ENCODE results near the gene OR51B2.

Gene OR51B2

DNA sequence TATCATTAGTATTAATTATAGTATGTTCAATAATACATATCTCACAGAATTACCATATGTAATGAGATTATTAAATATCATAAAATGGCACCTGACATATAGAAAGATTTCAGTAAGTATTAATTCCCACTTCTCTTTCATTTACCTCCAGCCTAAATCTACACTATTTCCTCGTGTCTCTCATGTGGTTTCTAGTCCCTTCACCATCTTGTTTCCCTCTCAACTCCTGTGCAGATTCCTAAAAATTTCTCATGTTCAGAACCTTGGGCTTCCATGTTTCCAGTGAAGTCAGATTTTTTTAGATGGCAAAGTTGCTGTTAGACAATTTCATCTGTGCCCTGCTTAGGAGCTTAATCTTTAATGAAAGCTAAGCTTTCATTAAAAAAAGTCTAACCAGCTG, 40.2 kb downstream of the OR51B2 start:
- TF ChIP-seq, protein P1, sequence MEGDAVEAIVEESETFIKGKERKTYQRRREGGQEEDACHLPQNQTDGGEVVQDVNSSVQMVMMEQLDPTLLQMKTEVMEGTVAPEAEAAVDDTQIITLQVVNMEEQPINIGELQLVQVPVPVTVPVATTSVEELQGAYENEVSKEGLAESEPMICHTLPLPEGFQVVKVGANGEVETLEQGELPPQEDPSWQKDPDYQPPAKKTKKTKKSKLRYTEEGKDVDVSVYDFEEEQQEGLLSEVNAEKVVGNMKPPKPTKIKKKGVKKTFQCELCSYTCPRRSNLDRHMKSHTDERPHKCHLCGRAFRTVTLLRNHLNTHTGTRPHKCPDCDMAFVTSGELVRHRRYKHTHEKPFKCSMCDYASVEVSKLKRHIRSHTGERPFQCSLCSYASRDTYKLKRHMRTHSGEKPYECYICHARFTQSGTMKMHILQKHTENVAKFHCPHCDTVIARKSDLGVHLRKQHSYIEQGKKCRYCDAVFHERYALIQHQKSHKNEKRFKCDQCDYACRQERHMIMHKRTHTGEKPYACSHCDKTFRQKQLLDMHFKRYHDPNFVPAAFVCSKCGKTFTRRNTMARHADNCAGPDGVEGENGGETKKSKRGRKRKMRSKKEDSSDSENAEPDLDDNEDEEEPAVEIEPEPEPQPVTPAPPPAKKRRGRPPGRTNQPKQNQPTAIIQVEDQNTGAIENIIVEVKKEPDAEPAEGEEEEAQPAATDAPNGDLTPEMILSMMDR (IDR thresholded peaks at IDR 0.05; ENCODE audit: control insufficient read depth, insufficient read depth, low read depth, low read length, missing control alignments): no peak
- DNase-seq (ENCODE audit: low read depth): no peak
- no peak overlapping the region for H3K4me3 ChIP-seq (ENCODE audit: control insufficient read depth, low read depth, low read length)

DNA sequence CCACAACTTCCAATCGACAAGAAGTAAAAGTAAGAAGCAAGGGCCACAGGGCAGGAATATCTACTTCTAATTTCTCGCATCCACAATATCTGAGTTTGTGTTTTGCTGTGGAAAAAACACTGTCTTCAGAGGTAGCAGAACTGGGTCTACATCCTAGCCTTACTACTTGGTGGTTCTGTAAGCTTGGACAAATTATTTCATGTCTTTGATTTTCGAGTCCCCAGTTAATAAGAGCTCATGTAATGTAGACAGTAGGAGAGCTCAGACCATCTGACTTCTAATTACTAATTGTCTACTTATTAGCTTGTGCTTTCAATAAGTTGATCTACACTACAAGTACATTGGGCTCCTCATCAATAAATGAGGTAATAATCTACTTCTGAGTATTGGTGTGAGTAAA, 41.0 kb downstream of the OR51B2 start:
- TF ChIP-seq, protein P1 (IDR thresholded peaks at IDR 0.05; ENCODE audit: control insufficient read depth, insufficient read depth, low read depth, low read length, missing control alignments): no peak
- H3K4me3 ChIP-seq (ENCODE audit: control insufficient read depth, low read depth, low read length): no peak overlapping the region
- DNase-seq (ENCODE audit: low read depth): no peak

DNA sequence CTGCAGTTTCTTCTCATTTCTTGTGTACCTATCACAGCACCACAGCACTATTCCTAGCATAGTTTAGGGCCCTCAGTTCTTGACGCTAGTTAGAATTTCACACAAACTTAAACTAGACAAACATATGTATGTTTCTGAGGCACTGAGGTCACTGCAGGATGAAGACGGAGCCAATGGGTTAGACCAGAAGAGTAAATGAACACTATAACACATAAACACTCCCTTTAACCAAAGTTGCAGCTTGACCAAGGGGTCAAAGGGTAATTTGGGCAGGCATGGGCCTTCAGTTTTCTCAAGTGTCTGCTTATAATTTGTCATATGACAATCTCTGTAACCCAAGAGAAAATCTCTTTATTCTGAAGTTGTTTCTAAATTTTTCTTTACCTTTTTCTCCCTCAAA, 41.5 kb downstream of the OR51B2 start:
- H3K4me3 ChIP-seq (ENCODE audit: control insufficient read depth, low read depth, low read length): no peak overlapping the region
- TF ChIP-seq, protein P1 (IDR thresholded peaks at IDR 0.05; ENCODE audit: control insufficient read depth, insufficient read depth, low read depth, low read length, missing control alignments): no peak
- DNase-seq (ENCODE audit: low read depth): no peak

DNA sequence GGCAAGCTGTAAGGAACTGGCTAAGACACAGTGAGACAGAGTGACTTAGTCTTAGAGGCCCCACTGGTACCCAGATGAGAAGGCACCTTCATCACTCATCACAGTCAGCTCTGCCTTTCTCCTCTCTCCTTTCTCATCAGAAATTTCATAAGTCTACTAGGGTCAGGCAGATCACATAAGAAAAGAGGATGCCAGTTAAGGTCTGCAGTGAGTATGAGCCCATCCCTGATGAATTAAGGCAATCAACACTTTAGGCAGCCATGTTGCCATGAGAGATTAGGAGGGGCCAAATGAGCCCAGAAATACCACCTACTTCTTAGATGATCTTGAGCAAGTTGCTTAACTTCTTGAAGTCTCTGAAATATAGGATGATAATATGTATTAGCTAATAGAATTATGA, 42.5 kb downstream of the OR51B2 start:
- no peak for DNase-seq (ENCODE audit: low read depth)
- TF ChIP-seq, protein P1 (IDR thresholded peaks at IDR 0.05; ENCODE audit: control insufficient read depth, insufficient read depth, low read depth, low read length, missing control alignments): no peak
- H3K4me3 ChIP-seq (ENCODE audit: control insufficient read depth, low read depth, low read length): no peak overlapping the region

DNA sequence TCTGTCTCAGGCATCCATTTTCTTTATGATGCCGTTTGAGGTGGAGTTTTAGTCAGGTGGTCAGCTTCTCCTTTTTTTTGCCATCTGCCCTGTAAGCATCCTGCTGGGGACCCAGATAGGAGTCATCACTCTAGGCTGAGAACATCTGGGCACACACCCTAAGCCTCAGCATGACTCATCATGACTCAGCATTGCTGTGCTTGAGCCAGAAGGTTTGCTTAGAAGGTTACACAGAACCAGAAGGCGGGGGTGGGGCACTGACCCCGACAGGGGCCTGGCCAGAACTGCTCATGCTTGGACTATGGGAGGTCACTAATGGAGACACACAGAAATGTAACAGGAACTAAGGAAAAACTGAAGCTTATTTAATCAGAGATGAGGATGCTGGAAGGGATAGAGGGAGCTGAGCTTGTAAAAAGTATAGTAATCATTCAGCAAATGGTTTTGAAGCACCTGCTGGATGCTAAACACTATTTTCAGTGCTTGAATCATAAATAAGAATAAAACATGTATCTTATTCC, 43.5 kb downstream of the OR51B2 start:
- no peak overlapping the region for H3K4me3 ChIP-seq (ENCODE audit: control insufficient read depth, low read depth, low read length)
- TF ChIP-seq, protein P1 (IDR thresholded peaks at IDR 0.05; ENCODE audit: control insufficient read depth, insufficient read depth, low read depth, low read length, missing control alignments): no peak
- peak; percentile 94 for DNase-seq (ENCODE audit: low read depth)

DNA sequence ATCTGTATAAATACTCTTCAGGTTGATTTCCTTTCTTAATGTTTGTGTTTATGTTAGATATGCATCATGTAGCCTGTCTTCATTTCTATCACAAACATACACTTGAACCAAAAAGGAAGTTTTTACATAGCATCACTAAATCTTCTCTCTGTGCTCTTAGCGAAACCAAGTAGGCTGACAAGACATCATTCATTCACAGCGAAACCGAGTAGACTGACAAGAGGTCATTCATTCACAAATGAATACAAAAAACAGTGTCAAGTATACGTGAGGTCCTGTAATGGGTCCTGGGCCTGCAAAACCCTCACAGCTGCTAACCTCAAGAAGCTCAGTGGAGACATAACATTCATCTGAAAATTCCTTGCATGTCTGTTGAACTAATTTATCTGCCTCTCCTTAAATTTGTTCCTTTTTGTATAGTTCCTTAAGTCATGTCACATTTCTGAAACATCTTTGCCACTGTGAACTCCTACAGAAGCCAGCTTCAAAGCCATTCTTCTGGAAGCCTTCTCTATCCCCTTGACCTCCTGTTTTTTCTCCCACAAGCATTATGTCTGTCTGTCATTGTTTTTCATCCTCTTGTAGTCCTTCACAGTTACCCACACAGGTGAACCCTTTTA, 44.5 kb downstream of the OR51B2 start:
- no peak for DNase-seq (ENCODE audit: low read depth)
- no peak overlapping the region for H3K4me3 ChIP-seq (ENCODE audit: control insufficient read depth, low read depth, low read length)
- TF ChIP-seq, protein P1 (IDR thresholded peaks at IDR 0.05; ENCODE audit: control insufficient read depth, insufficient read depth, low read depth, low read length, missing control alignments): no peak
